Measurements from ENCODE around the gene TCTA.

TCTA gene

DNA sequence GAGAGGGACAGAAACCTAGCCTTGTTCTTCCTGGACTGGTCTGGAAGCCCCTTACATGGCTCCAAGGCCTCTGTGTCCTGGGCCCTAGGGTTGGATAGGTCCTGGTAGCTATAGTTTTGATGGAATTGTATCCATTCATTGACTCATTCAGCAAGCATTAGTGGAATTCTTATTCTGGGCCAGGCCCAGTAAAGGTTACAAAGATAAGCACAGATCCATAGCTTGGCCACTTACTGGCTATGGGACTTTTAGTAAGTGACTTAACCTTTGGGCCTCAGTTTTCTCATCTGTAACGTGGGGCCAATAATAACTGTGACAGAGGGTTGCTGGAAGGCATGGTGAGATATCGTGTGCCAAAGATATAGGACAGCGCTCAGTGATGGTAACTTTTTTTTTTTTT, 44.2 kb downstream of the TCTA start:
- peak overlapping the region in 1 of 3 experiments; percentile 18 for H3K27ac Mint-ChIP-seq
- H3K27me3 Mint-ChIP-seq (ENCODE audit: low read depth) = peaks cover 4% of the 10 kb centered on the region
- TF ChIP-seq, protein P1, sequence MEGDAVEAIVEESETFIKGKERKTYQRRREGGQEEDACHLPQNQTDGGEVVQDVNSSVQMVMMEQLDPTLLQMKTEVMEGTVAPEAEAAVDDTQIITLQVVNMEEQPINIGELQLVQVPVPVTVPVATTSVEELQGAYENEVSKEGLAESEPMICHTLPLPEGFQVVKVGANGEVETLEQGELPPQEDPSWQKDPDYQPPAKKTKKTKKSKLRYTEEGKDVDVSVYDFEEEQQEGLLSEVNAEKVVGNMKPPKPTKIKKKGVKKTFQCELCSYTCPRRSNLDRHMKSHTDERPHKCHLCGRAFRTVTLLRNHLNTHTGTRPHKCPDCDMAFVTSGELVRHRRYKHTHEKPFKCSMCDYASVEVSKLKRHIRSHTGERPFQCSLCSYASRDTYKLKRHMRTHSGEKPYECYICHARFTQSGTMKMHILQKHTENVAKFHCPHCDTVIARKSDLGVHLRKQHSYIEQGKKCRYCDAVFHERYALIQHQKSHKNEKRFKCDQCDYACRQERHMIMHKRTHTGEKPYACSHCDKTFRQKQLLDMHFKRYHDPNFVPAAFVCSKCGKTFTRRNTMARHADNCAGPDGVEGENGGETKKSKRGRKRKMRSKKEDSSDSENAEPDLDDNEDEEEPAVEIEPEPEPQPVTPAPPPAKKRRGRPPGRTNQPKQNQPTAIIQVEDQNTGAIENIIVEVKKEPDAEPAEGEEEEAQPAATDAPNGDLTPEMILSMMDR (IDR thresholded peaks at IDR 0.05; ENCODE audit: unreplicated experiment in 3 of 3) = no peak
- no peak overlapping the region for H3K4me3 Mint-ChIP-seq
- no peaks in the 10 kb centered on the region for H3K9me3 Mint-ChIP-seq
- H3K4me1 Mint-ChIP-seq = peaks cover 53% of the 10 kb centered on the region
- no peaks in the 10 kb centered on the region for H3K36me3 Mint-ChIP-seq (ENCODE audit: low read depth)

DNA sequence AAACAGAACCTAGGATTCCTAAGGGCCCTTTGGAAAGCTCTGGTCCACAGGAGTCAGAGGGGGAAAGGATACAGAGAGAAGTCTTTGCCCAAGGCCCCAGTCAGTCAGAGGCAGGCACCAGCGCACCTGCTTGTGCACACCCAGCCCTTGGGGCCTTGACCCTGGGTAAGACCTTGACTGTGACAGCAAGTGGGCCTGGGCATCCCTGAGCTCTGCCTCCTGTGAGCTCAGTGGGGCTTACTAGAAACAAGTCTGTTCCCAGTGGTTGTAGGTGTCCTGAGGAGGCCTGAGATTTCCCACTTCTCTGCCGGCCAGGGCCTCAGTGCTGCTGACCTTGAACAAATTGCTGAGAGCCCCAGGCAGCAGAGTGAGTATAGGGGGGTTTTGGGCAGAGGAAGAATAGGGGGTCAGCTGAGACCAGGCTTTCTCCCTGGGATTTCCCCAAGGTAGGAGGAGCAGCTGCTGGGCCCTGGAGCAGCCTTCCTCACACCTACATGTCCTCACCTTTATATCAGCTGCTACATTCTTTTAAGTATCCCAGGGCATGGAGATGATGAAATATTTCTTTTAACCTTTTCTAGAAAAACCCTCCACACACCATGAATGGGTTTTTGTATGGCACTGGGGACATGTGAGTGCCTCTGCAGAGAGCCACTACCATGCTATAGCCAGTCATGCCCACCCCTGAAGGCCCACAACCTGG, 48.1 kb downstream of the TCTA start:
- Mint-ChIP-seq H3K27me3 (ENCODE audit: low read depth) (peaks cover 4% of the 10 kb centered on the region), H3K9me3 (no peaks in the 10 kb centered on the region), H3K4me1 (peaks cover 54% of the 10 kb centered on the region), H3K36me3 (ENCODE audit: low read depth) (no peaks in the 10 kb centered on the region), H3K27ac (peak overlapping the region; percentile 78 to 97 (median 95)), H3K4me3 (no peak overlapping the region)
- TF ChIP-seq, protein P1 (IDR thresholded peaks at IDR 0.05; ENCODE audit: unreplicated experiment in 3 of 3) = no peak

DNA sequence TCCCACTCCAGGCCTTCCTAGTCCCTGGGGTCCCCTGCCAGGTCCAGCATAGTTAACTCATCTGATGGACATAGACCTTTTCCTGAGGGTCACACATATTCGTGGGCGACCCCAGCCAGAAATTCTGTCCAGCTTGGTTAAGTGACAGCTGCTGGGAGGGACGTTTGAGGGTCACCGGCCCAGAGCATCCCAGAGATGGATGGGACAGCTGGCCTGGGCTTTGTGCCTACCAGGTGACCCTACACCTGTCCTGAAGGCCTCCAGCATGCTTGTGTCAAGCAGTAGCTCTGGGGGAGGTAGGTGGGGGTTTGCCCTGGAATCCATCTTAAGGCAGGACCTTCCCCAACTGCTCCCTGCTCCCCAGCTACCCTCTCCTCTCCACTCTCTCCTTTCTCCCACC, 48.7 kb downstream of the TCTA start:
- Mint-ChIP-seq H3K4me1 (peaks cover 50% of the 10 kb centered on the region), H3K4me3 (peak overlapping the region in 1 of 3 experiments; percentile 56), H3K27me3 (ENCODE audit: low read depth) (peaks cover 4% of the 10 kb centered on the region), H3K9me3 (no peaks in the 10 kb centered on the region), H3K27ac (peak overlapping the region; percentile 78 to 97 (median 93)), H3K36me3 (ENCODE audit: low read depth) (no peaks in the 10 kb centered on the region)
- TF ChIP-seq, protein P1 (IDR thresholded peaks at IDR 0.05; ENCODE audit: unreplicated experiment in 3 of 3) = no peak

DNA sequence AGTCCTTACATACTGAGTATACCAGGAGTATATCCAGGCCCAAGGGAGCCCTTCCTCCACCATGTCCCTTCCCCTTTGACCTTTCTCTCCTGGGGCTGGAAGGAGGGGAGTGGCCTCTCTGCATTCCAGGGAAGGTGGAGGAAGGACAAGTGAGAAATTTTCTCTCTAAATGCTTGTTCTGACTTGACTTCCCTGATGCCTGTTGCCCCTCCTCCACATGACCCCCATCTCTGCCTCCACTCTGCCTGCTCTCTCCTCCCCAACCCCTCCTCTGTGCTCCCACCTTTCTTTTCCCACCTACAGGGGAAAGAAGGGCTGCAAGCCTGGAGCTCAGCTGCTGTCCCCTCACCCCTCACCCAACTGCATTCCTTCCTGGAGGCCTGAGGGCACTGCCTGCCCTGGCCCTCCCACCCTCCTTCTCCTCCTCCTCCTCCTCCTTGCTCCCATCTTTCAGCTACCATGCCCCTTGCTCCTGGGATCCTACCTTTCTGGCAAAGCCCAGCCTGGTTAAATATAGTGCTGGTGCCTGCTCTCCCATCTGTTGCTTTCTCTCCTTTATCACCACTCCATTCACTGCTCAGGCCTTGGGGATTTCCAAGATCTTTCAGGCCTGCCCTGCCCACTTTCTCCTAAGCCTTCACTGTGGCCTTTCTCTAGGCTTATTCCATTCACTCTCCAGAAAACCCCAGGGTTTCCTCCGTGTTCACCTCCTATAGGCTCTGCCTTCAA, 49.4 kb downstream of the TCTA start:
- Mint-ChIP-seq H3K4me3 (peak overlapping the region in 2 of 3 experiments; percentile 5 to 56), H3K4me1 (peaks cover 45% of the 10 kb centered on the region), H3K9me3 (no peaks in the 10 kb centered on the region), H3K36me3 (ENCODE audit: low read depth) (no peaks in the 10 kb centered on the region), H3K27me3 (ENCODE audit: low read depth) (peaks cover 4% of the 10 kb centered on the region), H3K27ac (peak overlapping the region; percentile 78 to 97 (median 93))
- TF ChIP-seq, protein P1 (IDR thresholded peaks at IDR 0.05; ENCODE audit: unreplicated experiment in 3 of 3) = no peak

DNA sequence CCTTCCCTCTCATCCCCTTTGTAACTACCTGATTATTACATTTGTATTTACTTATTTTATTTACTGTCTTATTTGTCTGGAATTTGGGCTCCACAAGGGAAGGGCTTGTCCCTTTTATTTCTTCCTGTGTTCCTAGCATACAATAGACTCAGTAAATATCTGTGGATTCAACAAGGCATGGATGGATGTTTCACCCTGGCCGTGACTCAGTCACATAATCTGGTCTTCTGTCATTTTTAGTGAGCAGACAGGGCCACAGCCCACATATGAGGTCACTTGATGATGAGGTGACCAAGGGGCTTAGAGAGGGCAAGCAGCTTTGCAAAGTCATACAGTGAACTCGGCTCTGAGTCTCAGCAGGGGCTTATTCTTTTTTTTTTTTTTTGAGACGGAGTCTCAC, 50.0 kb downstream of the TCTA start:
- Mint-ChIP-seq H3K27ac (peak overlapping the region; percentile 78 to 97 (median 93)), H3K4me1 (peaks cover 43% of the 10 kb centered on the region)

More for the DNA sequence above, 50.0 kb downstream of the TCTA start:
- Mint-ChIP-seq H3K4me3 (no peak overlapping the region), H3K9me3 (no peaks in the 10 kb centered on the region), H3K27me3 (ENCODE audit: low read depth) (peaks cover 4% of the 10 kb centered on the region), H3K36me3 (ENCODE audit: low read depth) (no peaks in the 10 kb centered on the region)
- TF ChIP-seq, protein P1 (IDR thresholded peaks at IDR 0.05; ENCODE audit: unreplicated experiment in 3 of 3) = no peak
